RWPE2 (cell line): ENCODE results near the gene YES1.

Experiments used
- ATAC-seq: fragments of 200-7000 bp; cut with Tn5 transposase; 3 replicates; pipeline ENCODE4 v1.9.1; 2021; ENCODE audit warnings: low read depth
- DNase-seq: peaks from one replicate; pipeline ENCODE4 v3.0.0-alpha.2; 2020; ENCODE audit warnings: low spot score
- H3K27ac ChIP-seq: fragments of 450-650 bp; 2 replicates; pipeline ENCODE4 v1.5.1; 2017; ENCODE audit warnings: mild to moderate bottlenecking; ENCODE audit not compliant: poor library complexity, severe bottlenecking
- H3K27me3 ChIP-seq: fragments of 250-450 bp; sonication (Bioruptor Pico); 2 replicates; pipeline ENCODE4 v1.5.1; 2021; ENCODE audit warnings: mild to moderate bottlenecking, moderate library complexity; ENCODE audit not compliant: insufficient read depth, poor library complexity, severe bottlenecking
- H3K36me3 ChIP-seq: fragments of 250-450 bp; sonication (Bioruptor Pico); 2 replicates; pipeline ENCODE4 v1.5.1; 2020; ENCODE audit warnings: low read depth, mild to moderate bottlenecking, moderate library complexity
- H3K4me1 ChIP-seq: fragments of 250-450 bp; sonication (Bioruptor Pico); 2 replicates; pipeline ENCODE4 v1.5.1; 2021; ENCODE audit warnings: mild to moderate bottlenecking, moderate library complexity; ENCODE audit not compliant: insufficient read depth, poor library complexity, severe bottlenecking
- H3K4me3 ChIP-seq: fragments of 250-450 bp; sonication (Bioruptor Pico); 2 replicates; pipeline ENCODE4 v1.5.1; 2021; ENCODE audit warnings: mild to moderate bottlenecking, moderate library complexity; ENCODE audit not compliant: severe bottlenecking
- H3K9me3 ChIP-seq: fragments of 250-450 bp; sonication (Bioruptor Pico); 2 replicates; pipeline ENCODE4 v1.5.1; 2021; ENCODE audit warnings: mild to moderate bottlenecking, moderate library complexity; ENCODE audit not compliant: severe bottlenecking
- TF ChIP-seq, protein P1 (sequence below): fragments of 450-650 bp; IDR thresholded peaks from one replicate; pipeline ENCODE4 v1.5.1; 2017; ENCODE audit warnings: mild to moderate bottlenecking, moderate library complexity; ENCODE audit not compliant: poor library complexity, severe bottlenecking

The YES1 gene

DNA sequence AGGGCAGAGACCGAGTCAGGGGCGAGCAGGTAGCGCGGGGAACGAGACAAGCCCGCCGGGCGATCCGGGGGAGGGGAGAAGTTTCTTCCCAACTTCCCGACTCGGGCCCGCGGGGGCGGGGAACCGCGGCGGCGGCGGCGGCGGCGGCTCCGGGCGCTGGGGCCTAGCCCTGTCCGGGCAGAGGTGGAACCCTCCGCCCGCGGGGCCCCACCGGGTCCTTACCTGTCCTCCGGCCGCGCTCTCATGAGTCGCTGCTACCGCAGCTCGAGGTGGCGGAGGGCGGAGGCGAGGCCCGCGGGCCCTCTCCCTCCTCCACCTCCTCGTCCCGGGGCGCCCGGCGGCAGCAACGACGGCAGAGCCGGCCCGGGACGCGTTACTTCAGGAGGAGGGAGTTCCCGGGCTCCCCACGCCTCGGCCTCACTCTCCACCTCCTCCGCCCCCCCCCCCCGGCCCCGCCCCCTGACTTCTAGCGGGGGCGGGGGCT, at the start of gene YES1:
TSS of gene YES1 (minus strand) at position 351 of the 484 bp plus-strand sequence. CDS start 55,415 bp downstream, outside the sequence.
- DNase-seq (peak; percentile 70), ATAC-seq (peak; percentile 71)
- no peaks in the 10 kb centered on the region for H3K27me3 ChIP-seq
- peak within 1 kb of the TSS; percentile 72 for H3K27ac ChIP-seq
- peaks cover 6% of the 10 kb centered on the region for H3K4me1 ChIP-seq
- no peaks in the 10 kb centered on the region for H3K36me3 ChIP-seq
- TF ChIP-seq, protein P1, sequence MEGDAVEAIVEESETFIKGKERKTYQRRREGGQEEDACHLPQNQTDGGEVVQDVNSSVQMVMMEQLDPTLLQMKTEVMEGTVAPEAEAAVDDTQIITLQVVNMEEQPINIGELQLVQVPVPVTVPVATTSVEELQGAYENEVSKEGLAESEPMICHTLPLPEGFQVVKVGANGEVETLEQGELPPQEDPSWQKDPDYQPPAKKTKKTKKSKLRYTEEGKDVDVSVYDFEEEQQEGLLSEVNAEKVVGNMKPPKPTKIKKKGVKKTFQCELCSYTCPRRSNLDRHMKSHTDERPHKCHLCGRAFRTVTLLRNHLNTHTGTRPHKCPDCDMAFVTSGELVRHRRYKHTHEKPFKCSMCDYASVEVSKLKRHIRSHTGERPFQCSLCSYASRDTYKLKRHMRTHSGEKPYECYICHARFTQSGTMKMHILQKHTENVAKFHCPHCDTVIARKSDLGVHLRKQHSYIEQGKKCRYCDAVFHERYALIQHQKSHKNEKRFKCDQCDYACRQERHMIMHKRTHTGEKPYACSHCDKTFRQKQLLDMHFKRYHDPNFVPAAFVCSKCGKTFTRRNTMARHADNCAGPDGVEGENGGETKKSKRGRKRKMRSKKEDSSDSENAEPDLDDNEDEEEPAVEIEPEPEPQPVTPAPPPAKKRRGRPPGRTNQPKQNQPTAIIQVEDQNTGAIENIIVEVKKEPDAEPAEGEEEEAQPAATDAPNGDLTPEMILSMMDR: no peak
- H3K9me3 ChIP-seq: no peaks in the 10 kb centered on the region
- peak within 1 kb of the TSS; percentile 78 for H3K4me3 ChIP-seq

DNA sequence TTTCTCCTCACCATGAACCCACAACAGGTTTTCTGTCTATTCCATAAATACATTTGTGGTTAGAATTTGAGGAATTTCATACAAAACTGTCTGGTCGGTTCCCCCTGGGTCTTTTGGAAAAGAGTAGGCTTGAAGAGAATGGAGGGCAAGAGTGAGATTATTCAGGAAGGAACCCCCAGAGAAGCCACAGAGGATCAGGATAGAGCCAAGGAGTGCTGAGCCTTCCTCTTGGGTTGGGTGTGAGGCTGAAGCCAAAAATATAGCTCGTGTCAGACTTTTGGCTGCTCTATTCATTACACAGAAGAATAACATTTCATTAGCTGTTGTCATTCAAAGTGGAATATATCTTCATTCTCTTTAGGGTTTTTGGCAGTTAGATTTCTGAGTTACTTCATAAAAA, 45.9 kb upstream of the YES1 start:
- Histone ChIP-seq H3K27ac (no peak overlapping the region), H3K4me3 (no peak overlapping the region), H3K9me3 (no peaks in the 10 kb centered on the region), H3K36me3 (no peaks in the 10 kb centered on the region), H3K4me1 (no peaks in the 10 kb centered on the region), H3K27me3 (no peaks in the 10 kb centered on the region)
- TF ChIP-seq, protein P1: no peak
- no peak for DNase-seq
- no peak for ATAC-seq

DNA sequence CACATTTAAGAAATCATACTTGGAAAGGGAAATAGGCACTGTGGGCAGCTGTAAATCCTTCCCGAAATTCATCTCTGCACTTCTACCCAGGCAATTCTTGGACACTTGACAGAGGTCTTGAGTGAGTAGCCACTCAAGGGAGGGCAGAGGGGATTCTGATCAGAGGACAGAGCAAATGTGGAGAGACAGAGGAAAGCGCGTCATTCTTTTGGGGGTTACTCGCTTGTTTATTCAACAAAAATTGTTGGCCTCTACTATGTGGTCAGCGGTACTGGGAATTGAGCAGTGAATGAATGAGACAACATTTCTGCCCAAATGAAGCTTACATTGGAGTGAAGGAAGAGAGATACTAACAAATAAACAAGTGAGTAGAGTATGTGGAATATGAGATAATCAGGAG, 41.4 kb upstream of the YES1 start:
- Histone ChIP-seq H3K36me3 (no peaks in the 10 kb centered on the region), H3K27ac (no peak overlapping the region), H3K4me1 (no peaks in the 10 kb centered on the region), H3K4me3 (no peak overlapping the region), H3K9me3 (peaks cover 2% of the 10 kb centered on the region), H3K27me3 (no peaks in the 10 kb centered on the region)
- ATAC-seq: no peak
- TF ChIP-seq, protein P1: no peak
- DNase-seq: no peak

DNA sequence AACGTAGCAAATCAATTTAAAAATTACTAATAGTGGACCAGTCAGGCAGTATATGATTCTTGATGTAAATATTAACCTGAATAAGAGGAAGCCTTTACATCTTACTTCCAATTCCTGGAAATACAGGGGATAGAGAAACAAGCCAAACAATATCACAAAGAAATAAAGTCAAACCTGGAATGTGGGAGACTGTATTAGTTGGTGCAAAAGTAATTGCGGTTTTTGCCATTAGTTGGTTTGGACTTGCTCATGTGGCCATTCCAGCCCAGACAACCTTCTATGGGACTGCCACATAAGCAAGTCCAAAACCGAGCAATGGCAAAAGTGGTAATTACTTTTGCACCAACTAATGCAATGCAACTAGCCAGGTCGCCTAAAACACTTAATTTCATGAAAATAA, 38.9 kb upstream of the YES1 start:
- TF ChIP-seq, protein P1: no peak
- ATAC-seq (no peak), DNase-seq (no peak)
- no peaks in the 10 kb centered on the region for H3K36me3 ChIP-seq
- H3K4me3 ChIP-seq: no peak overlapping the region
- no peak overlapping the region for H3K27ac ChIP-seq
- H3K9me3 ChIP-seq: peaks cover 2% of the 10 kb centered on the region
- H3K4me1 ChIP-seq: no peaks in the 10 kb centered on the region
- H3K27me3 ChIP-seq: no peaks in the 10 kb centered on the region

DNA sequence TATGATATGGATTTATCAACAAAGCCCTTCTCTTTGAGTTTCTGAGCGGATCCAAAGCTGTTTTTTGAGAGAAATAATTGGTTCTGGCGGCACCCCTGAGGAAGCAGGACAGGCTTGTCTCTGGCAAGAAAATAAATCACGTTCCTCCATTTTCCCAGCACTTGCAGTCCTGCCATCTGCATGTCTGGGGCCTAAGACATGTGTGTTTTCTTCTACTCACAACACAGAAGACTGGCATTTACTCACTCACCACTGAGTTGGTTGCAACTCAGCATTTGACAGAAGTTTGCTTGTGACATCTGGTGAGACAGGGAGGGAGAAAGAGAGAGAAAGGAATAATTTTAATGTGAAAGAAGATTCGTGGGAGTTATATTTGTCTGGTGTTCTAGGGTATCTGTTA, 37.0 kb upstream of the YES1 start:
- H3K36me3 ChIP-seq: no peaks in the 10 kb centered on the region
- H3K4me1 ChIP-seq: peaks cover 4% of the 10 kb centered on the region
- ATAC-seq: no peak
- peaks cover 2% of the 10 kb centered on the region for H3K9me3 ChIP-seq
- no peak for DNase-seq
- H3K27me3 ChIP-seq: no peaks in the 10 kb centered on the region
- no peak overlapping the region for H3K4me3 ChIP-seq
- TF ChIP-seq, protein P1: no peak
- no peak overlapping the region for H3K27ac ChIP-seq
